PC-3 (cell line): ENCODE measurements around the gene DHX40. TPM values are rescaled to one million over a fixed set of nuclear protein-coding genes. Genes with fewer than 3 reads are reported as not detected.

Experiments
- ATAC-seq: fragments of 200-7000 bp; cut with Tn5 transposase; 2 replicates; pipeline ENCODE4 v1.9.1; 2020; ENCODE audit warnings: mild to moderate bottlenecking, moderate library complexity
- BruUV-seq: library from RNA; stranded (reverse); fragments of 400-500 nt; replicated peaks from 2 replicates; lab custom pipeline; 2021; lab: Mats Ljungman, UMichigan
- CTCF ChIA-PET: fragments of 300-600 bp; sonication (Branson Sonifier 250); formaldehyde crosslinking; loops from one replicate; lab custom pipeline; 2022; ENCODE audit warnings: antibody characterized with exemption; lab: Charles Lee
- POLR2A ChIA-PET: fragments of 300-600 bp; sonication (Branson Sonifier 250); formaldehyde crosslinking; loops from one replicate; lab custom pipeline; 2022; ENCODE audit warnings: antibody characterized with exemption; ENCODE audit not compliant: unreplicated experiment; lab: Charles Lee
- DNase-seq: peaks from one replicate; pipeline ENCODE4 v3.0.0-alpha.2; 2015
- H2AFZ ChIP-seq: fragments of 300-600 bp; sonication (generic); 2 replicates; pipeline ENCODE4 v1.6.0; 2016; ENCODE audit warnings: antibody characterized with exemption, low read length
- H3F3A ChIP-seq: fragments of 300-600 bp; sonication (generic); one replicate; pipeline ENCODE4 v1.6.0; 2017; ENCODE audit warnings: antibody characterized with exemption, low read length, control low read depth, mild to moderate bottlenecking; ENCODE audit not compliant: unreplicated experiment
- H3K27ac ChIP-seq: fragments of 300-600 bp; sonication (generic); 2 replicates; pipeline ENCODE4 v1.5.1; 2016; ENCODE audit warnings: mild to moderate bottlenecking, low read length
- H3K27me3 ChIP-seq: fragments of 300-600 bp; sonication (generic); 2 replicates; pipeline ENCODE4 v1.6.1; 2016; ENCODE audit warnings: low read length, mixed read lengths
- H3K36me3 ChIP-seq: fragments of 300-600 bp; sonication (generic); 2 replicates; pipeline ENCODE4 v1.6.1; 2016; ENCODE audit warnings: low read depth, mixed run types, low read length, mixed read lengths
- H3K4me1 ChIP-seq: fragments of 300-600 bp; sonication (generic); 2 replicates; pipeline ENCODE4 v1.5.1; 2016; ENCODE audit warnings: low read length; ENCODE audit not compliant: insufficient read depth
- H3K4me2 ChIP-seq: fragments of 300-600 bp; sonication (generic); 2 replicates; pipeline ENCODE4 v1.6.0; 2016; ENCODE audit warnings: low read length
- H3K4me3 ChIP-seq: fragments of 300-600 bp; sonication (generic); 2 replicates; pipeline ENCODE4 v1.5.1; 2016; ENCODE audit warnings: mild to moderate bottlenecking, low read length, mixed read lengths
- H3K79me2 ChIP-seq: fragments of 300-600 bp; sonication (generic); 2 replicates; pipeline ENCODE4 v1.6.1; 2017; ENCODE audit warnings: low read length, mixed read lengths
- H3K9ac ChIP-seq: fragments of 300-600 bp; sonication (generic); 2 replicates; pipeline ENCODE4 v1.6.0; 2016; ENCODE audit warnings: mild to moderate bottlenecking, low read length
- H3K9me2 ChIP-seq: fragments of 300-600 bp; sonication (generic); replicated peaks from 2 replicates; pipeline ENCODE4 v1.6.1; 2016; ENCODE audit warnings: mixed run types, low read length, mixed read lengths
- H3K9me3 ChIP-seq: fragments of 300-600 bp; sonication (generic); 2 replicates; pipeline ENCODE4 v1.6.1; 2016; ENCODE audit warnings: low read length, mixed read lengths
- H4K20me1 ChIP-seq: fragments of 300-600 bp; sonication (generic); 2 replicates; pipeline ENCODE4 v1.6.1; 2016; ENCODE audit warnings: low read length, mixed read lengths
- EZH2 ChIP-seq: fragments of 300-600 bp; sonication (generic); IDR thresholded peaks from one replicate; pipeline ENCODE4 v1.6.1; 2017; ENCODE audit warnings: antibody characterized with exemption, mild to moderate bottlenecking, low read length; ENCODE audit not compliant: unreplicated experiment
- EZH2phosphoT487 ChIP-seq: fragments of 300-600 bp; sonication (generic); IDR thresholded peaks from 2 replicates; pipeline ENCODE4 v1.6.1; 2018; ENCODE audit warnings: mild to moderate bottlenecking, antibody characterized with exemption, low read length, borderline replicate concordance
- intact Hi-C: fragments of 100-400 bp; cut with micrococcal nuclease; formaldehyde crosslinking; loops from 2 replicates; pipeline ENCODE4 v1.9.0; 2023
- total RNA-seq: library from RNA; depleted of rRNA; stranded (reverse); fragments of >200 nt; gene quantifications from 2 replicates; pipeline ENCODE4 v1.2.3, GENCODE V29; 2014
- TF ChIP-seq, protein P1 (sequence below): fragments of 300-600 bp; sonication (generic); conservative IDR thresholded peaks from 2 replicates; pipeline ENCODE4 v1.5.1; 2017; ENCODE audit warnings: antibody characterized with exemption, low read depth, mild to moderate bottlenecking, low read length

Gene DHX40
- total RNA-seq, 1 experiment from 2014 or later = 38.9 TPM

DNA sequence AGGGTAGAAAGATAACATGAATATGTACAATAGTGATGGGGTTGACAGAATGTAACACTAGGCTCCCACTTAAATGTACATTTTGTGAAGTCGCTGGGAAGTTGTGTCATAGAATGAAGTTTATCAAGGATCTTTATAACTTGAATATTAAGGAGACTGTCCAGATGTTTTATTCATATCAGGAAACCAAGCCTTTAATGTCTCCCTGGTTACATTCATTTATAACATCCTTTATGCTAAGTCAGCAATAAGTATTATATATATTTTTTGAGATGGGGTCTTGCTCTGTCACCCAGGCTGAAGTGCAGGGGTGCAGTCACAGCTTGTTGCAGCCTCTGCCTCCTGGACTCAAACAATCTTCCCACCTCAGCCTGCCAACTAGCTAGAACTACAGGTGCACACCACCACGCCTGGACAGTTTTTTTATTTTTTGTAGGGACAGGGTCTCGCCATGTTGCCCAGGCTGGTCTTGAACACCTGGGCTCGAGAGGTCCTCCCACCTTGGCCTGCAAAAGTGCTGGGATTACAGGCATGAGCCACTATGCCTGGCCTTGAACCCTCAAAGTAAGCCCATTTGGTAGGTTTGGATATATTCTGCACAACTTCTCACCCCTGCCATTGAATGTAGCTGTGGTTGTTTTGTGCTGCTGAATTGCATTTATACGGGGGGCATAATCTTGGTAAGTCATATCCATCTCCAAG, 68.4 kb downstream of the DHX40 start:
- no TSS peak for BruUV-seq

DNA sequence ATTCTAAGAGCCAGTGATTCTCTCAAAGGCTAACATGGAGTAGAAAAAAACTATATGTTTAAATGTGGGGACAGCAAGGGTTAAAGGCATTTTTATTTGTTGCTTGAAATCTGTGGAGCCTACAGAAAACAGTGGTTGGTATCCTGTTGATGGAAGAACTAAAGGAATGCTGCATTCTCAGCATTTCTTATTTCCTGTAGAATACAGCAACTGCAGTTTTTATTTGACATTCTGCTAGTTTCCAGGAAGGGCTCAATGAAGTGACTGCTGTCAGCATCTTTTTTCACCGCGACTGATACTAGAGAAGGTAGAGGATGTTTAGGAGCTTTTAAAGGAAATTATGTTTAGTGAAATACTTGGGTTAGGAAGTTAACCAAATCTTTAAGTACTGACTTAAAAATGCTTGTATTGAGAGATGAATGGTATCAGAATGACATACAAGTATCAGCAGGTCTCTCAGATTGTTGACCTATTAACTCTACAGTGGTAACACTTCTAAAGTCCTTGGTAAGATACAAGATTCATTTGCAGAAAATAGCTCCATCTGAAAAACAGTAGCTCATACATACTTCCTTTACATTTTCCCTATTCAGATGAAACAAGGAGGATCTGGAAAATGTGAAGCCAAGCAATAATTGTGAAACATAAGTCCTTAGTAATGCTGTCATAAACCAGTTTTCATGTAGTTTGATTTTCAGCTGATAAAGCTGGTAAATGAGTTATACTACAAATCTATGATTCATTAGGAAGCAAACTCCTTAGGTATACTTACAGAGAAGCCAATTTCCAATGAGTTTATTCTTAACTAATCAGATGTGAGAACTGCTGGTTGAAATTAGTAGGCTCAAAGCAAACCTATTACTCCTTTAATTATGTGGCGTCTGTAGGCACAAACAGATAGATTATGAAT, 69.5 kb downstream of the DHX40 start:
- intact Hi-C loops = no loop called here
- POLR2A ChIA-PET = interaction anchor here (1.4 kb wide), 1 partner anchor 16 kb away, joined by 5 read pairs; the partner anchor contains the start of gene CLTC
- DNase-seq (peak; percentile 72), ATAC-seq (peak; percentile 81)
- TF ChIP-seq, protein P1, sequence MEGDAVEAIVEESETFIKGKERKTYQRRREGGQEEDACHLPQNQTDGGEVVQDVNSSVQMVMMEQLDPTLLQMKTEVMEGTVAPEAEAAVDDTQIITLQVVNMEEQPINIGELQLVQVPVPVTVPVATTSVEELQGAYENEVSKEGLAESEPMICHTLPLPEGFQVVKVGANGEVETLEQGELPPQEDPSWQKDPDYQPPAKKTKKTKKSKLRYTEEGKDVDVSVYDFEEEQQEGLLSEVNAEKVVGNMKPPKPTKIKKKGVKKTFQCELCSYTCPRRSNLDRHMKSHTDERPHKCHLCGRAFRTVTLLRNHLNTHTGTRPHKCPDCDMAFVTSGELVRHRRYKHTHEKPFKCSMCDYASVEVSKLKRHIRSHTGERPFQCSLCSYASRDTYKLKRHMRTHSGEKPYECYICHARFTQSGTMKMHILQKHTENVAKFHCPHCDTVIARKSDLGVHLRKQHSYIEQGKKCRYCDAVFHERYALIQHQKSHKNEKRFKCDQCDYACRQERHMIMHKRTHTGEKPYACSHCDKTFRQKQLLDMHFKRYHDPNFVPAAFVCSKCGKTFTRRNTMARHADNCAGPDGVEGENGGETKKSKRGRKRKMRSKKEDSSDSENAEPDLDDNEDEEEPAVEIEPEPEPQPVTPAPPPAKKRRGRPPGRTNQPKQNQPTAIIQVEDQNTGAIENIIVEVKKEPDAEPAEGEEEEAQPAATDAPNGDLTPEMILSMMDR = no peak
- TF ChIP-seq EZH2 (no peak), EZH2phosphoT487 (no peak)
- peaks cover 28% of the 10 kb centered on the region for H3K4me1 ChIP-seq
- no peak overlapping the region for H3K4me3 ChIP-seq
- no peaks in the 10 kb centered on the region for H3K9me3 ChIP-seq
- H3K27me3 ChIP-seq = no peaks in the 10 kb centered on the region
- H2AFZ ChIP-seq = no peak overlapping the region
- peaks cover 85% of the 10 kb centered on the region for H4K20me1 ChIP-seq
- H3K79me2 ChIP-seq = peaks cover 99% of the 10 kb centered on the region
- H3K27ac ChIP-seq = peak overlapping the region; percentile 11
- H3K9me2 ChIP-seq = no peaks in the 10 kb centered on the region
- no peaks in the 10 kb centered on the region for H3F3A ChIP-seq
- H3K36me3 ChIP-seq = peaks cover 15% of the 10 kb centered on the region; the same call in 1 of the 2 replicates
- peak overlapping the region; percentile 15 for H3K4me2 ChIP-seq
- no peak overlapping the region for H3K9ac ChIP-seq
- no TSS peak for BruUV-seq
- CTCF ChIA-PET = interaction anchor here (0.6 kb wide), 1 partner anchor 64 kb away, joined by 5 read pairs; no protein-coding TSS in a partner anchor

More for the DNA sequence above, 68.4 kb downstream of the DHX40 start:
- peaks cover 78% of the 10 kb centered on the region for H4K20me1 ChIP-seq
- peak overlapping the region; percentile 15; the same call in 1 of the 2 replicates for H3K4me2 ChIP-seq
- peaks cover 23% of the 10 kb centered on the region for H3K4me1 ChIP-seq
- no peaks in the 10 kb centered on the region for H3F3A ChIP-seq
- H3K9ac ChIP-seq = no peak overlapping the region
- H3K79me2 ChIP-seq = peaks cover 99% of the 10 kb centered on the region
- no peak overlapping the region for H2AFZ ChIP-seq
- no peaks in the 10 kb centered on the region for H3K9me3 ChIP-seq
- ATAC-seq = no peak
- no peak overlapping the region for H3K4me3 ChIP-seq
- no peaks in the 10 kb centered on the region for H3K9me2 ChIP-seq
- TF ChIP-seq, protein P1 = no peak
- TF ChIP-seq EZH2 = no peak
- no peak for TF ChIP-seq EZH2phosphoT487
- no peak for DNase-seq
- H3K27me3 ChIP-seq = no peaks in the 10 kb centered on the region
- ChIA-PET POLR2A (interaction anchor here (1.4 kb wide), 1 partner anchor 15 kb away, joined by 5 read pairs; the partner anchor contains the start of gene CLTC), CTCF (no interaction called here)
- H3K27ac ChIP-seq = no peak overlapping the region
- intact Hi-C loops = no loop called here
- H3K36me3 ChIP-seq = peaks cover 24% of the 10 kb centered on the region
